ENCODE measurements around the gene NOTCH2NLA.
"Not testable (repeated sequence)": the region's sequence is repeated elsewhere in the genome, so short reads cannot be mapped to it uniquely, and the experiment has no call there.

Gene NOTCH2NLA

GRCh38 chr1:146167273-146167672 lies 61.5 kb downstream of the NOTCH2NLA start:
- not testable (repeated sequence) for DNase-seq

- not testable (repeated sequence) for DNase-seq
These were observed 84.4 kb downstream of the NOTCH2NLA start, which contains the start of gene NBPF10 for GRCh38 chr1:146144465-146144864. NBPF10 (minus strand) TSS chr1:146144804; CDS start chr1:146144769, 35 bp downstream.
